ENCODE measurements around the gene EZR. TPM values are rescaled to one million over a fixed set of nuclear protein-coding genes. Genes with fewer than 3 reads are reported as not detected.

Gene EZR
- total and polyA plus RNA-seq, 2 of the 13 experiments (the other 11 are each of a cell fraction or from before 2014, with no cell fraction given): 34.7 to 60.3 TPM

- no peak for TF ChIP-seq HNF1A (IDR thresholded peaks at IDR 0.05; ENCODE audit: low read depth)
- no peak for TF ChIP-seq HNF1A (CRISPR knock-in tag; IDR thresholded peaks at IDR 0.05; ENCODE audit: borderline replicate concordance)
- TF ChIP-seq RBFOX2 (IDR thresholded peaks at IDR 0.05; ENCODE audit: low read depth, low read length): no peak
- TF ChIP-seq NFE2L2 (IDR thresholded peaks at IDR 0.05; ENCODE audit: low read length): no peak
- no peak for TF ChIP-seq JUNB (CRISPR knock-in tag; IDR thresholded peaks at IDR 0.05; ENCODE audit: borderline replicate concordance)
- TF ChIP-seq ZNF678 (CRISPR knock-in tag; IDR thresholded peaks at IDR 0.05): no peak
- TF ChIP-seq TCF12 (IDR thresholded peaks at IDR 0.05): no peak
- TF ChIP-seq TCF12 (CRISPR knock-in tag; IDR thresholded peaks at IDR 0.05): no peak
- no peak for TF ChIP-seq E2F1 (CRISPR knock-in tag; IDR thresholded peaks at IDR 0.05)
- TF ChIP-seq DMTF1 (CRISPR knock-in tag; IDR thresholded peaks at IDR 0.05): no peak
- no peak for TF ChIP-seq RERE (CRISPR knock-in tag; IDR thresholded peaks at IDR 0.05; ENCODE audit: low read depth)
Measured at GRCh38 chr6:158781692-158782373, 37.3 kb downstream of the EZR start (continued).
